Caco-2 (cell line): Measurements from ENCODE around the gene VPREB1. TPM values are rescaled to one million over a fixed set of nuclear protein-coding genes. Genes with fewer than 3 reads are reported as not detected.
A peak's percentile ranks its signal among the peaks of the same experiment; 100 is the strongest.
"Not testable (repeated sequence)": the region's sequence is repeated elsewhere in the genome, so short reads cannot be mapped to it uniquely, and the experiment has no call there.

ENCODE experiments used
- BruUV-seq: library from RNA; stranded (reverse); fragments of 400-500 nt; replicated peaks from 2 replicates; lab custom pipeline; 2021; lab: Mats Ljungman, UMichigan
- CTCF ChIA-PET: fragments of 300-600 bp; sonication (Branson Sonifier 250); formaldehyde crosslinking; loops from one replicate; lab custom pipeline; 2022; ENCODE audit warnings: antibody characterized with exemption; lab: Charles Lee
- POLR2A ChIA-PET: fragments of 300-600 bp; sonication (Branson Sonifier 250); formaldehyde crosslinking; loops from one replicate; lab custom pipeline; 2022; ENCODE audit warnings: antibody characterized with exemption; lab: Charles Lee
- DNase-seq, 2 experiments: peaks; one replicate each; pipeline versions ENCODE4 v3.0.0 to v3.0.0-alpha.2; 2020 to 2022
- H3K27me3 ChIP-seq: replicated peaks from 2 replicates; pipeline ENCODE4 v1.6.0; 2011; ENCODE audit warnings: low read length; ENCODE audit not compliant: control insufficient read depth, insufficient read depth
- H3K36me3 ChIP-seq: 2 replicates; pipeline ENCODE4 v1.5.1; 2011; ENCODE audit warnings: low read length; ENCODE audit not compliant: control insufficient read depth, insufficient read depth
- H3K4me1 ChIP-seq: fragments of 250-450 bp; sonication (Bioruptor Pico); 2 replicates; pipeline ENCODE4 v1.5.1; 2020; ENCODE audit warnings: mild to moderate bottlenecking
- H3K4me3 ChIP-seq: 2 replicates; pipeline ENCODE4 v1.5.1; 2011; ENCODE audit warnings: low read depth, mild to moderate bottlenecking, control low read depth, low read length
- H3K9me3 ChIP-seq: fragments of 250-450 bp; sonication (Bioruptor Pico); 2 replicates; pipeline ENCODE4 v1.5.1; 2020; ENCODE audit warnings: mild to moderate bottlenecking, moderate library complexity
- H3K27ac Mint-ChIP-seq: one replicate; pipeline ENCODE4 v1.8.0; 2022; ENCODE audit warnings: mixed read lengths; ENCODE audit not compliant: unreplicated experiment
- H3K27me3 Mint-ChIP-seq: one replicate; pipeline ENCODE4 v1.8.0; 2022; ENCODE audit warnings: mixed read lengths; ENCODE audit not compliant: insufficient read depth, unreplicated experiment
- H3K36me3 Mint-ChIP-seq: one replicate; pipeline ENCODE4 v1.8.0; 2022; ENCODE audit warnings: mild to moderate bottlenecking, mixed read lengths; ENCODE audit not compliant: insufficient read depth, unreplicated experiment
- H3K4me1 Mint-ChIP-seq: one replicate; pipeline ENCODE4 v1.8.0; 2022; ENCODE audit warnings: low read depth, mixed read lengths; ENCODE audit not compliant: unreplicated experiment
- H3K4me3 Mint-ChIP-seq: one replicate; pipeline ENCODE4 v1.8.0; 2022; ENCODE audit warnings: mild to moderate bottlenecking, moderate library complexity, mixed read lengths; ENCODE audit not compliant: unreplicated experiment
- H3K9me3 Mint-ChIP-seq: one replicate; pipeline ENCODE4 v1.8.0; 2022; ENCODE audit warnings: mixed read lengths; ENCODE audit not compliant: unreplicated experiment
- intact Hi-C: fragments of 100-400 bp; cut with micrococcal nuclease; formaldehyde crosslinking; loops from one replicate; pipeline ENCODE4 v1.10.0; 2022; ENCODE audit not compliant: unreplicated experiment
- total RNA-seq: library from RNA; stranded (reverse); gene quantifications from 2 replicates; pipeline ENCODE4 v1.2.3, GENCODE V29; 2022

Gene VPREB1
- total RNA-seq, 1 experiment from 2014 or later: not detected

GRCh38 chr22:22262332-22263074 is 17.9 kb downstream of the VPREB1 start:
- BruUV-seq, H3K9me3 Mint-ChIP-seq, H3K27me3 Mint-ChIP-seq, DNase-seq, H3K4me1 ChIP-seq, H3K4me1 Mint-ChIP-seq, POLR2A ChIA-PET, H3K4me3 Mint-ChIP-seq, H3K4me3 ChIP-seq, H3K9me3 ChIP-seq, H3K36me3 Mint-ChIP-seq, intact Hi-C loops, H3K36me3 ChIP-seq, H3K27me3 ChIP-seq, H3K27ac Mint-ChIP-seq: not testable (repeated sequence)
- CTCF ChIA-PET: interaction anchor here (0.6 kb wide), 1 partner anchor 89 kb away, joined by 5 read pairs; no protein-coding TSS in a partner anchor

- H3K27me3 ChIP-seq, intact Hi-C loops, H3K4me3 ChIP-seq, H3K4me3 Mint-ChIP-seq, DNase-seq, POLR2A ChIA-PET, BruUV-seq, H3K27me3 Mint-ChIP-seq, CTCF ChIA-PET, H3K36me3 ChIP-seq, H3K36me3 Mint-ChIP-seq, H3K4me1 Mint-ChIP-seq, H3K4me1 ChIP-seq, H3K9me3 ChIP-seq, H3K9me3 Mint-ChIP-seq, H3K27ac Mint-ChIP-seq: not testable (repeated sequence)
Observed at GRCh38 chr22:22263823-22264222, 19.2 kb downstream of the VPREB1 start.

- H3K4me1 Mint-ChIP-seq, H3K27me3 ChIP-seq, H3K9me3 Mint-ChIP-seq, H3K4me3 ChIP-seq, BruUV-seq, H3K4me1 ChIP-seq, POLR2A ChIA-PET, CTCF ChIA-PET, H3K36me3 Mint-ChIP-seq, H3K9me3 ChIP-seq, intact Hi-C loops, H3K36me3 ChIP-seq, H3K27me3 Mint-ChIP-seq: not testable (repeated sequence)
- peak; percentile 55 to 76 for DNase-seq
- Mint-ChIP-seq H3K4me3 (peak overlapping the region; percentile 24), H3K27ac (peak overlapping the region; percentile 87)
Observed at GRCh38 chr22:22270036-22270676, 25.6 kb downstream of the VPREB1 start.

GRCh38 chr22:22277423-22277822 is 32.8 kb downstream of the VPREB1 start:
- H3K9me3 ChIP-seq, H3K4me1 ChIP-seq, H3K36me3 ChIP-seq, H3K27ac Mint-ChIP-seq, H3K4me3 Mint-ChIP-seq, H3K27me3 ChIP-seq, BruUV-seq, DNase-seq, H3K4me1 Mint-ChIP-seq, H3K9me3 Mint-ChIP-seq, H3K4me3 ChIP-seq, H3K36me3 Mint-ChIP-seq, POLR2A ChIA-PET, intact Hi-C loops, CTCF ChIA-PET, H3K27me3 Mint-ChIP-seq: not testable (repeated sequence)

- H3K4me3 Mint-ChIP-seq, CTCF ChIA-PET, H3K4me3 ChIP-seq, H3K4me1 Mint-ChIP-seq, H3K36me3 ChIP-seq, BruUV-seq, H3K27me3 Mint-ChIP-seq, H3K27me3 ChIP-seq, H3K36me3 Mint-ChIP-seq, H3K27ac Mint-ChIP-seq, DNase-seq, H3K9me3 ChIP-seq, H3K9me3 Mint-ChIP-seq, intact Hi-C loops, POLR2A ChIA-PET, H3K4me1 ChIP-seq: not testable (repeated sequence)
Observed at GRCh38 chr22:22284962-22285756, 40.6 kb downstream of the VPREB1 start.

- H3K4me1 ChIP-seq, H3K9me3 ChIP-seq, H3K4me3 ChIP-seq, H3K27me3 ChIP-seq, DNase-seq, H3K9me3 Mint-ChIP-seq, H3K27me3 Mint-ChIP-seq, POLR2A ChIA-PET, H3K4me1 Mint-ChIP-seq, H3K27ac Mint-ChIP-seq, H3K36me3 ChIP-seq, intact Hi-C loops, H3K4me3 Mint-ChIP-seq, CTCF ChIA-PET, H3K36me3 Mint-ChIP-seq, BruUV-seq: not testable (repeated sequence)
Observed at GRCh38 chr22:22286390-22287105, 42.0 kb downstream of the VPREB1 start.
